Immature natural killer cell (primary cell): ENCODE results near the gene CEP290. TPM values are rescaled to one million over a fixed set of nuclear protein-coding genes. Genes with fewer than 3 reads are reported as not detected.

ENCODE experiments used
- DNase-seq, 3 donors: peaks; one replicate each; pipeline ENCODE4 v3.0.0; 2022; ENCODE audit warnings: mixed read lengths in 1 of 3
- H3K27ac Mint-ChIP-seq, 6 donors: one replicate each; pipeline ENCODE4 v1.8.0; 2020; ENCODE audit warnings: mixed read lengths in 6 of 6, mild to moderate bottlenecking in 5 of 6, inconsistent platforms in 4 of 6, moderate library complexity in 3 of 6
- H3K27me3 Mint-ChIP-seq, 3 donors: one replicate each; pipeline ENCODE4 v1.8.0; 2020 to 2021; ENCODE audit warnings: low read depth in 3 of 3, mild to moderate bottlenecking in 3 of 3, mixed read lengths in 3 of 3, moderate library complexity in 3 of 3, inconsistent platforms in 1 of 3
- H3K36me3 Mint-ChIP-seq, 3 donors: one replicate each; pipeline ENCODE4 v1.8.0; 2020; ENCODE audit warnings: mixed read lengths in 3 of 3, inconsistent platforms in 2 of 3, mild to moderate bottlenecking in 2 of 3
- H3K4me1 Mint-ChIP-seq, 2 donors: one replicate each; pipeline ENCODE4 v1.8.0; 2020; ENCODE audit warnings: inconsistent platforms in 2 of 2, mild to moderate bottlenecking in 2 of 2, mixed read lengths in 2 of 2, moderate library complexity in 1 of 2
- H3K4me3 Mint-ChIP-seq, 5 donors: one replicate each; pipeline ENCODE4 v1.8.0; 2020; ENCODE audit warnings: mild to moderate bottlenecking in 5 of 5, mixed read lengths in 5 of 5, inconsistent platforms in 3 of 5, moderate library complexity in 3 of 5
- H3K9me3 Mint-ChIP-seq, 6 donors: one replicate each; pipeline ENCODE4 v1.8.0; 2020; ENCODE audit warnings: mild to moderate bottlenecking in 6 of 6, mixed read lengths in 6 of 6, inconsistent platforms in 4 of 6, moderate library complexity in 3 of 6
- polyA plus RNA-seq, 3 donors: library from polyadenylated mRNA; unstranded; fragments of 300-500 nt; fragmentation: Illumina TruSeq; gene quantifications; one replicate each; pipeline ENCODE4 v1.2.3, GENCODE V29; 2021

CEP290 gene
- 1 to 10 TPM; 2.9 to 7.0 (median 4.0) TPM for polyA plus RNA-seq

DNA sequence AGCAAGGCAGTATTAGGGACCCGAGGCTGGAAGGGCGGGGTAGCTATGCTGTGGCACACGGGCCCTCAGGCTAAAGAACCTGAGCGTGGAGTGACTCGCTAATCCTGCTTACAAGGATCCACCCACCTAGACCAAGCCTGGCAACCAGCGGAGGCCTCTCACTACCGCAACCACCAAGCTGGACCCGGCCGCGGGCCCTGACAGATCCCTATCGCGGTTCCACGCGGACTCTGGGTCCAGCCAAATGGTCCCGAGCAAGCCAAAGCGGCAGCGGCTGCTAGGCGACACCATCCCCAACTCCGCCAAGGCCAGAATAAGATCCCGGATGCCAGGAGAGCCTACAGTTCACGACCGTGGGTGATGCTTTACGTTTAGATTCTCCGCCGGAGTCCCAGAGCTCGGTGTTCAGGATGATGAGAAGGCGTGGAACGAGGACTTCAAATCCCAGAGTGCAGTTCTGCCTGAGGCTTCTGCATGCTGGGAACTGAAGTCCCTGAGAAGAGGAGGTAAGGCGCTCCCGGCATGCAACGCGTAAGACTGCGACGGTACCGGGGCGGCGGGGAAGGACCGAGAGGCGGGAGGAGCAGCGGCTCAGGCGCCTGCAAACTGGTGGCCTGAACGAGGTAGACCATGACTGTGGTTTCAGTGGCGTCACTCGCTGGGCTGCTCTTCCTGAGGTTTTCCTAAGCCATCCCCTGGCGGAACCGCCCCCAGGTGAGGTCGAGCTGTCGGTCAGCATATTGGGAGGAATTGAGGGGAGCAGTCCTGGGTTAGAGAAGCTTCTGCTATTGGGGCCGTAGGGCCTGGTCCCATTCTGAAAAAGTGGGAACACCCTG lies at the start of gene CEP290, which contains the start of gene TMTC3:
TSS of gene CEP290 (minus strand) at position 315 of the 836 bp plus-strand sequence. CDS start 781 bp downstream, outside the sequence.
TSS of gene TMTC3 (plus strand) at position 534 of the 836 bp plus-strand sequence. CDS start 6,009 bp downstream, outside the sequence.
- H3K4me1 Mint-ChIP-seq, result peaks cover 26 to 36% of the 10 kb centered on the region in 2 donors
- peaks cover 3 to 15% (median 12%) of the 10 kb centered on the region in 3 donors for H3K36me3 Mint-ChIP-seq
- peaks cover 0 to 10% (median 7%) of the 10 kb centered on the region in 3 donors for H3K27me3 Mint-ChIP-seq
- peak; percentile 90 to 92 (median 91) for DNase-seq
- peak within 1 kb of the TSS; percentile 79 to 95 (median 94) for H3K27ac Mint-ChIP-seq
- no peaks in the 10 kb centered on the region for H3K9me3 Mint-ChIP-seq
- peak within 1 kb of the TSS; percentile 88 to 94 (median 93) for H3K4me3 Mint-ChIP-seq

DNA sequence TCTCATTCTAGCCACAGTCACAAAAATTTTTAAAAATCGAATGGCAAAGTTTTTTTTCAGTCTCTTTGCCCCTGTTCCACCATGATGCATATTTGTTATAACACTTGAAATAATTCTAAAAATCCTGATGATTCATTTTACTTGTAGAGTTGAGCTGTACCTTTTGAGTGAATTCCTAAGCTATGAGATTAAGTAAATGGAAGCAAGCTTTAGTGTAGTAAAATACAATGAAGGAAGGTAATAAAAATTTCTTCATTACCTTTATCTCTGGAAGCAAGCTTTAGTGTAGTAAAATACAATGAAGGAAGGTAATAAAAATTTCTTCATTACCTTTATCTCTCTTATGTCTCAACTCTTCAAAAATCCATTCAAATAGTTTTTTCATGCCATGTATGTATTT lies 46.3 kb upstream of the CEP290 start:
- Mint-ChIP-seq H3K27ac (no peak overlapping the region), H3K9me3 (no peaks in the 10 kb centered on the region), H3K4me1 (no peaks in the 10 kb centered on the region), H3K4me3 (no peak overlapping the region), H3K27me3 (no peaks in the 10 kb centered on the region), H3K36me3 (peaks cover 10 to 13% (median 13%) of the 10 kb centered on the region in 3 donors)
- DNase-seq, result no peak

- H3K4me1 Mint-ChIP-seq, result no peaks in the 10 kb centered on the region
- no peaks in the 10 kb centered on the region for H3K27me3 Mint-ChIP-seq
- H3K36me3 Mint-ChIP-seq, result peaks cover 10 to 16% (median 13%) of the 10 kb centered on the region in 3 donors
- no peaks in the 10 kb centered on the region for H3K9me3 Mint-ChIP-seq
- H3K27ac Mint-ChIP-seq, result no peak overlapping the region
- DNase-seq, result no peak
- no peak overlapping the region for H3K4me3 Mint-ChIP-seq
These were observed 45.7 kb upstream of the CEP290 start for GRCh38 chr12:88187571-88187970.

- Mint-ChIP-seq H3K27me3 (no peaks in the 10 kb centered on the region), H3K36me3 (peaks cover 8 to 29% (median 20%) of the 10 kb centered on the region in 3 donors), H3K4me1 (no peaks in the 10 kb centered on the region), H3K4me3 (no peak overlapping the region), H3K9me3 (peaks cover 0 to under 1% (median 0%) of the 10 kb centered on the region in 6 donors), H3K27ac (no peak overlapping the region)
- DNase-seq, result no peak
These were observed 44.1 kb upstream of the CEP290 start for GRCh38 chr12:88185988-88186387.

DNA sequence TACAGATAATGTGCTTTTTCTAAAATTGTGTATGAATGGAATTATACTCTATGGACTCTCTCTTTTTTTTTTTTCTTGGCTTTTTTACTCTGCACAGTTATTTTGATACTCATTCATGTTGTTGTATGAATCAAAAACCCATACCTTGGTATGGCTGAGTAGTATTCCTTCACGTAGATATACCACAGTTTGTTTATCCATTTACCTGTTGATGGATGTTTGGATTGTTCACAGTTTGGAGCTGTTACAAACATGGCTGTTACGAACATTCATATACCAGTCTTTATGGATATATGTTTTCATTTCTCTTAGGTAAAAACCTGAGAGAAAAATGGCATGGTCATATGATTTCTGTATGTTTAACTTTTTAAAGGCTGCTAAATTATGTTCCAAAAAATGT lies 43.4 kb upstream of the CEP290 start:
- Mint-ChIP-seq H3K27me3 (no peaks in the 10 kb centered on the region), H3K4me1 (no peaks in the 10 kb centered on the region), H3K9me3 (peaks cover 0 to 2% (median 0%) of the 10 kb centered on the region in 6 donors), H3K27ac (no peak overlapping the region), H3K36me3 (peaks cover 10 to 36% (median 20%) of the 10 kb centered on the region in 3 donors), H3K4me3 (no peak overlapping the region)
- DNase-seq, result no peak

DNA sequence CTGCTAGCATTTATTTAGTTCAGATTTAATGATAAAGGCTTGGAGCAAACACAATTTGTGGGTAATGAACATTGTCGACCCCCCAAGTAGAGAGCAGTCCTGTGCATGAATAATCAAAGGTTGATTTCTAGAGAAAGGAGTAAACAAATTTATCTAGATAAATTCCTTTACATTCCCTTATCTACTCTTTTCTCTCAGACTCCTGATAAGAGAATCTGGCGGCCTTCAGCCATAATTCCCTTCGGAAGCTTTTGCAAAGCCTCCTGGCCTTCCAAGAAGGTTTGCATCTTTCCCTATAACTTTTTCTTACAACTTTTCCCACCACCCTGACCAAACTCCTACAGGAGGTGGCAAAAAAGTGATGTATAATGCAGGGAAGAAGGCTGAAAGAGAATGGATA lies 42.3 kb upstream of the CEP290 start:
- no peak overlapping the region for H3K27ac Mint-ChIP-seq
- peaks cover 20 to 47% (median 20%) of the 10 kb centered on the region in 3 donors for H3K36me3 Mint-ChIP-seq
- no peaks in the 10 kb centered on the region for H3K4me1 Mint-ChIP-seq
- H3K9me3 Mint-ChIP-seq, result peaks cover 0 to 2% (median 0%) of the 10 kb centered on the region in 6 donors
- H3K27me3 Mint-ChIP-seq, result no peaks in the 10 kb centered on the region
- no peak overlapping the region for H3K4me3 Mint-ChIP-seq
- no peak for DNase-seq

DNA sequence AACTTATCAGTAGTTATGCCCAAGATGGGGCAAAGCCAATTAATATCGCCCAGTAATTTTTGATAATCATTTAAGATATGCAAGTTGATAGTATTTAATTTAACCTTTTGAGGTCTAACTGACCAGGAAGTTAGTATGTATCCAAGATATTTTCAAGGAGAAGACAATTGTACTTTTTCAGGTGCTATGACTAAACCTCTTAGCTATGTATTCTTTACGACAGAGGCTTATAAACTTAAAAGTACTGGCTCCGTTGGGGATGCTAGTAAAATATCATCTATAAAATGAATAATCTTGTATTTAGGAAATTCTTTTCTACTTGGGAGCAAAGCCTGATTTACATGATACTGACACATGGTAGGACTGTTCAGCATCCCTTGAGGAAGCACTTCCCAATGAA lies 40.5 kb upstream of the CEP290 start:
- Mint-ChIP-seq H3K4me3 (no peak overlapping the region), H3K36me3 (peaks cover 20 to 61% (median 29%) of the 10 kb centered on the region in 3 donors), H3K9me3 (peaks cover 0 to 2% (median 0%) of the 10 kb centered on the region in 6 donors), H3K27ac (no peak overlapping the region), H3K4me1 (no peaks in the 10 kb centered on the region), H3K27me3 (no peaks in the 10 kb centered on the region)
- DNase-seq, result no peak

DNA sequence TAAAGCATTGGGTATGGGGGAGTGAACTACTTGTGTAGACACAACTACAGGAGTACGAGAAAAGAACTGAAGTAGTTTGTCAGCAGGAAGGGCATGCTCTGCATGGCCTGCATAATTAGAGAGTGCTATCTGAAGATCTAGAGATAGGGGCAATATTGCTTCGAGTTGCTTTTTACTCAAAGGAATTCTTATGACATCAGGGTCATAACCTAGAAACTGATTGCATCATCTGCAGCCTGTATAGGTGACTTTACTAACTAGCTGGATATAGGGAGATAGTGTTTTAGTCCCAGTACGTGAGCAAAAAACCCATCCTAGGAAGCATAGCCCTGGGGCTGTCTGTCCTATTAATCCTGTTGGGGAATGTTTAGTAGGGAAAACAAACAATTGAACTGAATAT lies 40.0 kb upstream of the CEP290 start:
- Mint-ChIP-seq H3K9me3 (peaks cover 0 to 2% (median 0%) of the 10 kb centered on the region in 6 donors), H3K27ac (no peak overlapping the region), H3K4me1 (no peaks in the 10 kb centered on the region), H3K4me3 (no peak overlapping the region), H3K36me3 (peaks cover 20 to 63% (median 29%) of the 10 kb centered on the region in 3 donors), H3K27me3 (no peaks in the 10 kb centered on the region)
- no peak for DNase-seq

GRCh38 chr12:88179436-88180014 lies 37.6 kb upstream of the CEP290 start:
- no peak overlapping the region for H3K4me3 Mint-ChIP-seq
- no peaks in the 10 kb centered on the region for H3K4me1 Mint-ChIP-seq
- DNase-seq, result no peak
- H3K9me3 Mint-ChIP-seq, result peaks cover 0 to 2% (median 0%) of the 10 kb centered on the region in 6 donors
- no peaks in the 10 kb centered on the region for H3K27me3 Mint-ChIP-seq
- H3K27ac Mint-ChIP-seq, result no peak overlapping the region
- peaks cover 26 to 71% (median 34%) of the 10 kb centered on the region in 3 donors for H3K36me3 Mint-ChIP-seq

DNA sequence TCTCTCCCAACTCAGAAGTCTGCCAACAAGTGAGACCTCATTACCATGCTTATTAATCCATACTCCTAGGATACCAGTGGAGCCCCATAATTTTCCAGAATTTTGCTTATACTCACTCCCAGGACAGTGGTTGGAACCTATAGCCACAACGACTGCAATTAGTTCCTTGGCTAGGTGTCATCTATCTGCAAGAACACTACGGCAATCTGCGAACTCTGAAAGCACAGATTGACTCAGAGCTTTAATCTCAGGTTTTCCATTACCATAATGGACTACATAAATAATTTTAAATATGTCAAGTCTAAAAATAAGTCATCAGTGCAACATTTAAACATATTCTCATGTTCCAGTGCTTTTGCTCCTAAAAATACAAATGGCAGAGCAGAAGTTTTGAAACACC lies 33.7 kb upstream of the CEP290 start:
- no peaks in the 10 kb centered on the region for H3K27me3 Mint-ChIP-seq
- no peaks in the 10 kb centered on the region for H3K4me1 Mint-ChIP-seq
- no peak overlapping the region for H3K4me3 Mint-ChIP-seq
- no peak for DNase-seq
- no peaks in the 10 kb centered on the region for H3K9me3 Mint-ChIP-seq
- H3K36me3 Mint-ChIP-seq, result peaks cover 35 to 63% (median 40%) of the 10 kb centered on the region in 3 donors
- no peak overlapping the region for H3K27ac Mint-ChIP-seq

- no peaks in the 10 kb centered on the region for H3K9me3 Mint-ChIP-seq
- peaks cover 0 to 2% (median 0%) of the 10 kb centered on the region in 3 donors for H3K27me3 Mint-ChIP-seq
- H3K4me3 Mint-ChIP-seq, result no peak overlapping the region
- H3K36me3 Mint-ChIP-seq, result peaks cover 29 to 59% (median 43%) of the 10 kb centered on the region in 3 donors
- no peak for DNase-seq
- H3K4me1 Mint-ChIP-seq, result no peaks in the 10 kb centered on the region
- H3K27ac Mint-ChIP-seq, result no peak overlapping the region
These were observed 31.0 kb upstream of the CEP290 start for GRCh38 chr12:88172844-88173407.

GRCh38 chr12:88167384-88167783 lies 25.5 kb upstream of the CEP290 start:
- Mint-ChIP-seq H3K27ac (no peak overlapping the region), H3K36me3 (peaks cover 29 to 52% (median 43%) of the 10 kb centered on the region in 3 donors), H3K9me3 (no peaks in the 10 kb centered on the region), H3K4me3 (no peak overlapping the region), H3K27me3 (peaks cover 0 to 2% (median 0%) of the 10 kb centered on the region in 3 donors), H3K4me1 (no peaks in the 10 kb centered on the region)
- DNase-seq, result no peak

DNA sequence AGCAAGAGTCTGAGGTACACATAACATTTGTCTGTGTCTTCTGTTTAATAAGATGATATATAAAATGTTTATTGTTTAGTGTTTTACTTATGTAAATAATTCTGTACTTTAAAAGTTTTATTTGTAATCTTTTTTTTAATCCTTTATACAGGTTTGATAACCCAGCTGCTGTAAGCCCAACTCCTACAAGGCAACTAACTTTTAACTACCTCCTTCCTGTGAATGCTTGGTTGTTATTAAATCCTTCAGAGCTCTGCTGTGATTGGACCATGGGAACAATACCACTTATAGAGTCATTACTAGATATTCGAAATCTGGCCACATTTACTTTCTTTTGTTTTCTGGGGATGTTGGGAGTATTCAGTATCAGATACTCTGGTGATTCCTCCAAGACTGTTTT lies 24.3 kb upstream of the CEP290 start:
- no peak for DNase-seq
- no peak overlapping the region for H3K27ac Mint-ChIP-seq
- no peaks in the 10 kb centered on the region for H3K4me1 Mint-ChIP-seq
- H3K9me3 Mint-ChIP-seq, result no peaks in the 10 kb centered on the region
- peaks cover 33 to 56% (median 40%) of the 10 kb centered on the region in 3 donors for H3K36me3 Mint-ChIP-seq
- H3K27me3 Mint-ChIP-seq, result peaks cover 0 to 2% (median 0%) of the 10 kb centered on the region in 3 donors
- no peak overlapping the region for H3K4me3 Mint-ChIP-seq

GRCh38 chr12:88163371-88163770 lies 21.5 kb upstream of the CEP290 start:
- Mint-ChIP-seq H3K4me1 (no peaks in the 10 kb centered on the region), H3K4me3 (no peak overlapping the region), H3K36me3 (peaks cover 30 to 41% (median 32%) of the 10 kb centered on the region in 3 donors), H3K27me3 (no peaks in the 10 kb centered on the region), H3K27ac (no peak overlapping the region), H3K9me3 (no peaks in the 10 kb centered on the region)
- no peak for DNase-seq
